ENCODE measurements around the gene PLAC1.

PLAC1 gene

GRCh38 chrX:134544135-134544512 lies 114.1 kb downstream of the PLAC1 start:
- TF ChIP-seq CTCF (IDR thresholded peaks at IDR 0.05; ENCODE audit: low read depth, low read length, missing control alignments): no peak
- DNase-seq (ENCODE audit: extremely low read depth, low read depth): no peak
- H3K4me3 ChIP-seq (replicated peaks; ENCODE audit: low read depth, low read length): no peak overlapping the region

- no peak for DNase-seq (ENCODE audit: extremely low read depth, low read depth)
- no peak overlapping the region for H3K4me3 ChIP-seq (replicated peaks; ENCODE audit: low read depth, low read length)
- no peak for TF ChIP-seq CTCF (IDR thresholded peaks at IDR 0.05; ENCODE audit: low read depth, low read length, missing control alignments)
Observed at GRCh38 chrX:134543288-134543687, 115.0 kb downstream of the PLAC1 start.

GRCh38 chrX:134542485-134542884 lies 115.8 kb downstream of the PLAC1 start:
- TF ChIP-seq CTCF (IDR thresholded peaks at IDR 0.05; ENCODE audit: low read depth, low read length, missing control alignments): no peak
- no peak for DNase-seq (ENCODE audit: extremely low read depth, low read depth)
- H3K4me3 ChIP-seq (replicated peaks; ENCODE audit: low read depth, low read length): no peak overlapping the region

GRCh38 chrX:134541906-134542305 lies 116.4 kb downstream of the PLAC1 start:
- no peak for TF ChIP-seq CTCF (IDR thresholded peaks at IDR 0.05; ENCODE audit: low read depth, low read length, missing control alignments)
- DNase-seq (ENCODE audit: extremely low read depth, low read depth): no peak
- H3K4me3 ChIP-seq (replicated peaks; ENCODE audit: low read depth, low read length): no peak overlapping the region

- TF ChIP-seq CTCF (IDR thresholded peaks at IDR 0.05; ENCODE audit: low read depth, low read length, missing control alignments): no peak
- no peak for DNase-seq (ENCODE audit: extremely low read depth, low read depth)
- no peak overlapping the region for H3K4me3 ChIP-seq (replicated peaks; ENCODE audit: low read depth, low read length)
Observed at GRCh38 chrX:134538316-134538715, 120.0 kb downstream of the PLAC1 start.

- DNase-seq (ENCODE audit: extremely low read depth, low read depth): no peak
- no peak overlapping the region for H3K4me3 ChIP-seq (replicated peaks; ENCODE audit: low read depth, low read length)
- TF ChIP-seq CTCF (IDR thresholded peaks at IDR 0.05; ENCODE audit: low read depth, low read length, missing control alignments): no peak
Observed at GRCh38 chrX:134537179-134537955, 120.9 kb downstream of the PLAC1 start.

GRCh38 chrX:134533952-134534351 lies 124.3 kb downstream of the PLAC1 start:
- TF ChIP-seq CTCF (IDR thresholded peaks at IDR 0.05; ENCODE audit: low read depth, low read length, missing control alignments): no peak

More at GRCh38 chrX:134533952-134534351, 124.3 kb downstream of the PLAC1 start:
- no peak for DNase-seq (ENCODE audit: extremely low read depth, low read depth)
- H3K4me3 ChIP-seq (replicated peaks; ENCODE audit: low read depth, low read length): no peak overlapping the region
